Chondrocyte (in vitro differentiated cells): Measurements from ENCODE around the gene ZNF521. TPM values are rescaled to one million over a fixed set of nuclear protein-coding genes. Genes with fewer than 3 reads are reported as not detected.

Experiments used
- DNase-seq: peaks from one replicate; pipeline ENCODE4 v3.0.0; 2021; ENCODE audit warnings: mixed read lengths, low spot score
- H3K27ac Mint-ChIP-seq: one replicate; pipeline ENCODE4 v1.8.0; 2021; ENCODE audit warnings: mild to moderate bottlenecking, moderate library complexity, mixed read lengths; ENCODE audit not compliant: unreplicated experiment
- H3K27me3 Mint-ChIP-seq: 2 replicates; pipeline ENCODE4 v1.8.0; 2021; ENCODE audit warnings: low read depth, mixed read lengths
- H3K36me3 Mint-ChIP-seq: 2 replicates; pipeline ENCODE4 v1.8.0; 2021; ENCODE audit warnings: low read depth, mixed read lengths
- H3K4me1 Mint-ChIP-seq: 2 replicates; pipeline ENCODE4 v1.8.0; 2021; ENCODE audit warnings: low read depth, mild to moderate bottlenecking, mixed read lengths
- H3K4me3 Mint-ChIP-seq: one replicate; pipeline ENCODE4 v1.8.0; 2021; ENCODE audit warnings: mild to moderate bottlenecking, moderate library complexity, mixed read lengths; ENCODE audit not compliant: unreplicated experiment
- H3K9me3 Mint-ChIP-seq: 2 replicates; pipeline ENCODE4 v1.8.0; 2021; ENCODE audit warnings: low read depth, mixed read lengths
- CTCF ChIP-seq: fragments of 200-600 bp; sonication (generic); IDR thresholded peaks from 2 replicates; pipeline ENCODE4 v1.5.0; 2021; ENCODE audit warnings: antibody characterized with exemption, mild to moderate bottlenecking, moderate library complexity
- total RNA-seq: library from RNA; stranded (reverse); gene quantifications from 3 replicates; pipeline ENCODE4 v1.2.1, GENCODE V29; 2021

ZNF521 gene
- total RNA-seq, 1 donor from 2014 or later, result 29.7 TPM

GRCh38 chr18:25016666-25017065 lies 335.3 kb downstream of the ZNF521 start:
- DNase-seq, result no peak
- Mint-ChIP-seq H3K27me3 (no peaks in the 10 kb centered on the region), H3K4me3 (no peak overlapping the region), H3K4me1 (peaks cover 4% of the 10 kb centered on the region), H3K36me3 (peaks cover 3% of the 10 kb centered on the region), H3K9me3 (peaks cover 13% of the 10 kb centered on the region), H3K27ac (no peak overlapping the region)
- TF ChIP-seq CTCF, result no peak

GRCh38 chr18:25016181-25016580 lies 335.8 kb downstream of the ZNF521 start:
- H3K36me3 Mint-ChIP-seq, result peaks cover 3% of the 10 kb centered on the region
- H3K4me1 Mint-ChIP-seq, result peaks cover 4% of the 10 kb centered on the region
- H3K9me3 Mint-ChIP-seq, result peaks cover 10% of the 10 kb centered on the region
- H3K27ac Mint-ChIP-seq, result no peak overlapping the region
- no peak overlapping the region for H3K4me3 Mint-ChIP-seq
- H3K27me3 Mint-ChIP-seq, result no peaks in the 10 kb centered on the region
- DNase-seq, result no peak
- TF ChIP-seq CTCF, result no peak
